Skin of body (tissue), 2 donors: ENCODE measurements around the gene S100A8. TPM values are rescaled to one million over a fixed set of nuclear protein-coding genes. Genes with fewer than 3 reads are reported as not detected.

Source experiments
- DNase-seq: peaks from one replicate; lab custom pipeline; 2025; lab: John Stamatoyannopoulos, UW
- total RNA-seq: library from RNA; depleted of rRNA; stranded (reverse); fragments of >200 nt; gene quantifications from one replicate; pipeline ENCODE4 v1.2.3, GENCODE V29; 2014

S100A8 gene
- total RNA-seq, 1 donor from 2014 or later = 337 TPM

GRCh38 chr1:153392822-153393221, 1.9 kb upstream of the S100A8 start:
- DNase-seq = no peak

GRCh38 chr1:153392258-153392657, 1.4 kb upstream of the S100A8 start:
- DNase-seq = no peak

GRCh38 chr1:153389973-153390879, 647 bp downstream of the S100A8 start:
- DNase-seq = no peak

GRCh38 chr1:153389401-153389800, 1.5 kb downstream of the S100A8 start:
- DNase-seq = no peak

GRCh38 chr1:153387785-153388184, 3.1 kb downstream of the S100A8 start:
- DNase-seq = no peak

- DNase-seq = no peak
These were observed 3.9 kb downstream of the S100A8 start for GRCh38 chr1:153387001-153387400.

GRCh38 chr1:153386500-153386901, 4.4 kb downstream of the S100A8 start:
- no peak for DNase-seq

- DNase-seq = no peak
These were observed 5.8 kb downstream of the S100A8 start for GRCh38 chr1:153384958-153385580.

GRCh38 chr1:153380711-153381110, 10.2 kb downstream of the S100A8 start:
- DNase-seq = no peak

GRCh38 chr1:153379591-153379990, 11.3 kb downstream of the S100A8 start:
- no peak for DNase-seq

GRCh38 chr1:153375511-153375910, 15.4 kb downstream of the S100A8 start, which contains the start of gene S100A12:
TSS of gene S100A12 (minus strand) at chr1:153375621. CDS start at chr1:153374592, 1,029 bp downstream.
- no peak for DNase-seq

- DNase-seq = no peak
These were observed 16.8 kb downstream of the S100A8 start for GRCh38 chr1:153374071-153374470.

GRCh38 chr1:153372571-153372970, 18.3 kb downstream of the S100A8 start:
- no peak for DNase-seq

GRCh38 chr1:153371231-153371630, 19.6 kb downstream of the S100A8 start:
- DNase-seq = no peak

- no peak for DNase-seq
These were observed 20.7 kb downstream of the S100A8 start for GRCh38 chr1:153370146-153370545.

GRCh38 chr1:153368495-153368894, 22.4 kb downstream of the S100A8 start:
- DNase-seq = no peak

- no peak for DNase-seq
These were observed 23.8 kb downstream of the S100A8 start for GRCh38 chr1:153367090-153367489.

GRCh38 chr1:153366261-153366660, 24.6 kb downstream of the S100A8 start:
- DNase-seq = no peak

- no peak for DNase-seq
These were observed 25.2 kb downstream of the S100A8 start for GRCh38 chr1:153365696-153366095.

- DNase-seq = no peak
These were observed 25.9 kb downstream of the S100A8 start for GRCh38 chr1:153364766-153365666.

- DNase-seq = no peak
These were observed 26.7 kb downstream of the S100A8 start for GRCh38 chr1:153364156-153364555.

GRCh38 chr1:153363641-153364040, 27.2 kb downstream of the S100A8 start:
- no peak for DNase-seq
